ENCODE results near the gene EPS8L2.
"Not testable (repeated sequence)": the region's sequence is repeated elsewhere in the genome, so short reads cannot be mapped to it uniquely, and the experiment has no call there.

Gene EPS8L2

GRCh38 chr11:690244-690643 lies 15.8 kb upstream of the EPS8L2 start:
- not testable (repeated sequence) for DNase-seq (ENCODE audit: low read depth)

GRCh38 chr11:690738-691633 lies 15.0 kb upstream of the EPS8L2 start:
- no peak for DNase-seq (ENCODE audit: low read depth)

- DNase-seq (ENCODE audit: low read depth), result no peak
Observed at GRCh38 chr11:691710-692590, 14.1 kb upstream of the EPS8L2 start.

GRCh38 chr11:692824-693414 lies 13.1 kb upstream of the EPS8L2 start:
- DNase-seq (ENCODE audit: low read depth), result no peak

- no peak for DNase-seq (ENCODE audit: low read depth)
Observed at GRCh38 chr11:693415-693831, 12.6 kb upstream of the EPS8L2 start.

GRCh38 chr11:693887-694562 lies 12.0 kb upstream of the EPS8L2 start:
- no peak for DNase-seq (ENCODE audit: low read depth)

GRCh38 chr11:694563-695287 lies 11.3 kb upstream of the EPS8L2 start, which contains the start of gene DEAF1:
Gene DEAF1 (minus strand): TSS chr11:695222. CDS start chr11:695047, 175 bp downstream.
- peak; percentile 98 for DNase-seq (ENCODE audit: low read depth)

- DNase-seq (ENCODE audit: low read depth), result no peak
Observed at GRCh38 chr11:695288-695537, 10.8 kb upstream of the EPS8L2 start.

GRCh38 chr11:695538-696248 lies 10.3 kb upstream of the EPS8L2 start, which contains the start of gene TMEM80:
Gene TMEM80 (plus strand): TSS chr11:695816. CDS start chr11:695828, 12 bp downstream.
- peak; percentile 84 for DNase-seq (ENCODE audit: low read depth)

GRCh38 chr11:696955-697491 lies 9.0 kb upstream of the EPS8L2 start:
- DNase-seq (ENCODE audit: low read depth), result no peak

- no peak for DNase-seq (ENCODE audit: low read depth)
Observed at GRCh38 chr11:697811-698311, 8.2 kb upstream of the EPS8L2 start.

- DNase-seq (ENCODE audit: low read depth), result no peak
Observed at GRCh38 chr11:698493-699115, 7.4 kb upstream of the EPS8L2 start.

GRCh38 chr11:699116-699508 lies 6.9 kb upstream of the EPS8L2 start:
- no peak for DNase-seq (ENCODE audit: low read depth)

- DNase-seq (ENCODE audit: low read depth), result no peak
Observed at GRCh38 chr11:699753-700152, 6.3 kb upstream of the EPS8L2 start.

- DNase-seq (ENCODE audit: low read depth), result no peak
Observed at GRCh38 chr11:701741-702461, 4.1 kb upstream of the EPS8L2 start.

GRCh38 chr11:702462-703461 lies 3.3 kb upstream of the EPS8L2 start:
- no peak for DNase-seq (ENCODE audit: low read depth)

- DNase-seq (ENCODE audit: low read depth), result no peak
Observed at GRCh38 chr11:703506-703905, 2.5 kb upstream of the EPS8L2 start.

GRCh38 chr11:704228-704674 lies 1.8 kb upstream of the EPS8L2 start:
- DNase-seq (ENCODE audit: low read depth), result no peak
